GM12878 (cell line): Measurements from ENCODE around the gene EFTUD2. TPM values are rescaled to one million over a fixed set of nuclear protein-coding genes. Genes with fewer than 3 reads are reported as not detected.

Source experiments
- ATAC-seq: fragments of 200-7000 bp; cut with Tn5 transposase; 3 replicates; pipeline ENCODE4 v1.9.1; 2020; ENCODE audit warnings: mild to moderate bottlenecking, moderate library complexity
- BruUV-seq: library from RNA; stranded (reverse); fragments of 400-500 nt; replicated peaks from 2 replicates; lab custom pipeline; 2021; lab: Mats Ljungman, UMichigan
- CTCF ChIA-PET: fragments of 300-600 bp; sonication (Branson Sonifier 250); formaldehyde crosslinking; extraction: SDS; loops from one replicate; lab custom pipeline; 2021; ENCODE audit warnings: inconsistent platforms; lab: Yijun Ruan, JAX
- POLR2A ChIA-PET: fragments of 350-600 bp; formaldehyde crosslinking; extraction: SDS; loops from one replicate; lab custom pipeline; 2021; ENCODE audit warnings: inconsistent platforms; lab: Charles Lee
- RAD21 ChIA-PET: fragments of 300-600 bp; sonication (Branson Sonifier 250); formaldehyde crosslinking; loops from one replicate; lab custom pipeline; 2023; ENCODE audit warnings: antibody characterized with exemption; ENCODE audit not compliant: unreplicated experiment; lab: Charles Lee
- SMC1A ChIA-PET: fragments of 300-600 bp; sonication (Branson Sonifier 250); formaldehyde crosslinking; loops from one replicate; lab custom pipeline; 2023; ENCODE audit not compliant: unreplicated experiment, uncharacterized antibody; lab: Charles Lee
- DNase-seq: peaks from one replicate; pipeline ENCODE4 v3.0.0-alpha.2; 2011; ENCODE audit warnings: low read depth, low spot score
- FAIRE-seq: peaks from 3 replicates; lab custom pipeline; 2011; peaks lifted over from hg19 to GRCh38; lab: Jason Lieb, UNC
- H2AFZ ChIP-seq: 2 replicates; pipeline ENCODE4 v1.6.0; 2011; ENCODE audit warnings: low read depth, low read length, control low read depth; ENCODE audit not compliant: control insufficient read depth
- H3K27ac ChIP-seq: 2 replicates; pipeline ENCODE4 v1.5.1; 2011; ENCODE audit warnings: control low read depth; ENCODE audit not compliant: control insufficient read depth, insufficient read depth
- H3K27me3 ChIP-seq, 2 experiments: replicated peaks in 1 of 2; 2 replicates each; pipeline versions ENCODE4 v1.6.0 to v1.6.1; 2011; ENCODE audit warnings: low read length in 1 of 2; ENCODE audit not compliant: control insufficient read depth in 2 of 2, insufficient read depth in 2 of 2
- H3K36me3 ChIP-seq, 2 experiments: 2 replicates each; pipeline ENCODE4 v1.5.1; 2011; ENCODE audit warnings: low read length in 1 of 2; ENCODE audit not compliant: control insufficient read depth in 2 of 2, insufficient read depth in 2 of 2
- H3K4me1 ChIP-seq: 2 replicates; pipeline ENCODE4 v1.6.1; 2011; ENCODE audit warnings: mild to moderate bottlenecking, low read length, moderate library complexity, mixed read lengths; ENCODE audit not compliant: control insufficient read depth, insufficient read depth
- H3K4me2 ChIP-seq: 2 replicates; pipeline ENCODE4 v1.6.0; 2011; ENCODE audit warnings: control low read depth; ENCODE audit not compliant: control insufficient read depth, insufficient read depth
- H3K4me3 ChIP-seq: fragments of 200-600 bp; sonication (generic); 2 replicates; pipeline ENCODE4 v1.5.1; 2016
- H3K79me2 ChIP-seq: 2 replicates; pipeline ENCODE4 v1.6.0; 2011; ENCODE audit warnings: low read length; ENCODE audit not compliant: control insufficient read depth, insufficient read depth
- H3K9ac ChIP-seq: 2 replicates; pipeline ENCODE4 v1.8.0; 2011; ENCODE audit warnings: low read length, control low read depth, mixed read lengths; ENCODE audit not compliant: control insufficient read depth, insufficient read depth
- H3K9me3 ChIP-seq: replicated peaks from 3 replicates; pipeline ENCODE4 v1.5.1; 2011; ENCODE audit warnings: mild to moderate bottlenecking, low read length; ENCODE audit not compliant: control insufficient read depth, insufficient read depth
- H4K20me1 ChIP-seq: 2 replicates; pipeline ENCODE4 v1.6.0; 2011; ENCODE audit not compliant: control insufficient read depth, insufficient read depth
- ATF2 ChIP-seq: IDR thresholded peaks from 2 replicates; pipeline ENCODE4 v1.6.1; 2012; ENCODE audit warnings: low read length, inconsistent platforms
- EP300 ChIP-seq, 2 experiments: fragments of 150-350 bp in 1 of 2; IDR thresholded peaks; 2 replicates each; pipeline ENCODE4 v1.6.1; 2011 to 2012; ENCODE audit warnings: low read depth in 2 of 2, low read length in 2 of 2, borderline replicate concordance in 1 of 2, improper control_type of control experiment in 1 of 2, inconsistent platforms in 1 of 2; ENCODE audit not compliant: control insufficient read depth in 1 of 2
- HCFC1 ChIP-seq: fragments of 150-350 bp; IDR thresholded peaks from 2 replicates; pipeline ENCODE4 v1.6.1; 2014; ENCODE audit warnings: low read length
- MAX ChIP-seq: IDR thresholded peaks from 2 replicates; pipeline ENCODE4 v1.6.1; 2012; ENCODE audit warnings: low read depth, low read length, improper control_type of control experiment
- MLLT1 ChIP-seq: fragments of 450-650 bp; IDR thresholded peaks from 2 replicates; pipeline ENCODE4 v1.6.1; 2016; ENCODE audit warnings: mild to moderate bottlenecking
- RBBP5 ChIP-seq: fragments of 200-600 bp; sonication (generic); conservative IDR thresholded peaks from 2 replicates; pipeline ENCODE4 v1.6.1; 2016
- RELB ChIP-seq: fragments of 450-650 bp; IDR thresholded peaks from 2 replicates; pipeline ENCODE4 v1.6.1; 2017; ENCODE audit warnings: low read depth, mild to moderate bottlenecking, moderate library complexity
- ZNF384 ChIP-seq: IDR thresholded peaks from 2 replicates; pipeline ENCODE4 v1.6.1; 2012; ENCODE audit warnings: low read depth, mild to moderate bottlenecking, low read length, improper control_type of control experiment, borderline replicate concordance
- WGBS: methylation state at CpG from one replicate; pipeline ENCODE4 v1.1.6; 2016; ENCODE audit warnings: low lambda C conversion rate; ENCODE audit not compliant: insufficient replicate concordance, insufficient coverage; ENCODE audit errors: missing lambda C conversion rate; 5-methylcytosine and 5-hydroxymethylcytosine counted together
- in situ Hi-C: fragments of 300-500 bp; cut with MboI; formaldehyde crosslinking; loops from 9 replicates; pipeline ENCODE4 v1.14.3; 2018; ENCODE audit warnings: mixed read lengths
- intact Hi-C: fragments of 100-400 bp; cut with micrococcal nuclease; formaldehyde crosslinking; loops from one replicate; pipeline ENCODE4 v1.14.2; 2022; ENCODE audit not compliant: unreplicated experiment
- polyA plus RNA-seq, 11 experiments: library from polyadenylated mRNA; depleted of rRNA in 4 of 11; unstranded in 6 of 11; stranded (reverse) in 5 of 11; fragments of >200 nt; fragmentation: Nextera tagmentation in 4 of 11; fragmentation: Illumina TruSeq in 1 of 11; extraction: Ambion mirVana in 4 of 11; extraction: Trizol in 1 of 11; gene quantifications; 1 replicate in 1 of 11; 2 replicates in 10 of 11; pipeline versions ENCODE4 v1.2.1 to v1.2.3, GENCODE V29; 2011 to 2016; ENCODE audit warnings: inconsistent platforms in 2 of 11, missing spikeins in 2 of 11, low read depth in 1 of 11
- total RNA-seq, 4 experiments: library from RNA; depleted of rRNA in 3 of 4; stranded (reverse); fragments of >200 nt in 3 of 4; fragmentation: Illumina TruSeq in 1 of 4; extraction: Trizol in 1 of 4; gene quantifications; 2 replicates each; pipeline versions ENCODE4 v1.2.1 to v1.2.3, GENCODE V29; 2013 to 2021

Gene EFTUD2
- total and polyA plus RNA-seq, 10 of the 15 experiments (the other 5 are each of a cell fraction or from before 2014, with no cell fraction given): 33.0 to 198 (median 126) TPM

- TF ChIP-seq RELB (no peak), ZNF384 (no peak), RBBP5 (no peak), EP300 (IDR thresholded peaks at IDR 0.05; ENCODE audit: borderline replicate concordance in 1 of 2, control insufficient read depth in 1 of 2, low read depth in 2 of 2, low read length in 2 of 2) (no peak), ATF2 (no peak)
- TF ChIP-seq, all 136 proteins: peak for 0
These were observed 10.5 kb upstream of the EFTUD2 start (continued) for GRCh38 chr17:44909681-44910144.

- no peaks in the 10 kb centered on the region for H3K36me3 ChIP-seq
- CTCF ChIA-PET: interaction anchor here (1.0 to 2.6 kb wide), 4 partner anchors 9 to 113 kb away, joined by 3 to 17 read pairs (median 5); no protein-coding TSS in a partner anchor
- intact Hi-C loops: no loop called here
- H3K27me3 ChIP-seq: no peaks in the 10 kb centered on the region; a peak in 1 of 4 replicates
- 68% methylated on average over 9 of the region's 10 CpGs for WGBS
- POLR2A ChIA-PET: no interaction called here
- no peak for ATAC-seq
- in situ Hi-C loops: no loop called here
- H3K4me2 ChIP-seq: no peak overlapping the region
- no peaks in the 10 kb centered on the region for H4K20me1 ChIP-seq
- SMC1A ChIA-PET: interaction anchor here (0.9 to 2.6 kb wide), 2 partner anchors 9 to 11 kb away, joined by 3 to 12 read pairs; no protein-coding TSS in a partner anchor
- no peak for FAIRE-seq
- no TSS peak for BruUV-seq
- no peak overlapping the region for H3K27ac ChIP-seq
- no peak for TF ChIP-seq MLLT1
- no peak for TF ChIP-seq MAX
- no peak for TF ChIP-seq HCFC1
- H3K79me2 ChIP-seq: no peaks in the 10 kb centered on the region
- H3K4me1 ChIP-seq: peaks cover 9% of the 10 kb centered on the region
- no peak overlapping the region for H3K4me3 ChIP-seq
- H2AFZ ChIP-seq: no peak overlapping the region
- RAD21 ChIA-PET: no interaction called here
- H3K9ac ChIP-seq: no peak overlapping the region
- H3K9me3 ChIP-seq: no peaks in the 10 kb centered on the region
- DNase-seq: no peak
These were observed 9.6 kb upstream of the EFTUD2 start for GRCh38 chr17:44908761-44909326.
